HG02571 (cell line): ENCODE data around the gene AGTPBP1.

Experiments
- ATAC-seq: cut with Tn5 transposase; IDR thresholded peaks from one replicate; pipeline ENCODE4 v1.9.1; 2021; ENCODE audit warnings: mild to moderate bottlenecking, moderate library complexity; ENCODE audit not compliant: unreplicated experiment

Gene AGTPBP1

DNA sequence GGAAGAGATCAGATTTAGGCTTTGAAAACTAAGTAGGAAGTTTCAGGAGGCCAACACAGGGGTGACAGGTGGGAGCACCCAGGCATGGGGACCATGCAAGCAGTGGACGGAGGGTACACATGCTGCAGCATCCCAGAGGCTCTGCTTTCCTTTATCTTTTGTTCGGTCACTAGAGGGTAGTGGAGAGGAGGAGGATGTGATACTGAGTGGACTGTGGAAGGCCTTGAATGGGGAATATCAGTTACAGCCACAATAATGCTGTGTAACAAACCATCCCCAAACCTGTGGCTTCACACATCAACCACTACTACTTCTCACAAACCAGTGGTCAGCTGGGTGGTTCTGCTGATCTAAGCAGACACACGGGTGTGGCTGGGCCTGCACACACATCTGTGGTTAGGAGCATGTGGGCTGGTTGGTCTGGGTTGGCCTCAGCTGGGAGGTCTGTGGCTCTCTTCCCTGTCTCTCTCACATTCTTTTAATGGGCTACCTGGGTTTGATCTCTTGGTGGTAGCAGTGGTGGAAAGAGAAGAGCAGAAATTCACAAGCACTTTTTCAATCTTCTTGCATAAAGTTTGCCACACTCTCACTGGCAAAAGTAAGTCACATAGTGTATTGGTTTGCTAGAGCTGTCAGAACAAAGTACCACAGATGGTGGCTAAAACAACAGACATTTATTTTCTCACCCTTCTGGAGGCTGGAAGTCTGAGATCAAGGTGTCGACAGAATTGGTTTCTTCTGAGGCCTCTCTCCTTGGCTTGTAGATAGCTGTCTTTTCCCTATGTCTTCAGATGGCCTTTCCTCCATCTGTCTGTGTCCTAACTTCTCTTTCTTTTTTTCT is 238.7 kb downstream of the AGTPBP1 start:
- ATAC-seq: no peak

DNA sequence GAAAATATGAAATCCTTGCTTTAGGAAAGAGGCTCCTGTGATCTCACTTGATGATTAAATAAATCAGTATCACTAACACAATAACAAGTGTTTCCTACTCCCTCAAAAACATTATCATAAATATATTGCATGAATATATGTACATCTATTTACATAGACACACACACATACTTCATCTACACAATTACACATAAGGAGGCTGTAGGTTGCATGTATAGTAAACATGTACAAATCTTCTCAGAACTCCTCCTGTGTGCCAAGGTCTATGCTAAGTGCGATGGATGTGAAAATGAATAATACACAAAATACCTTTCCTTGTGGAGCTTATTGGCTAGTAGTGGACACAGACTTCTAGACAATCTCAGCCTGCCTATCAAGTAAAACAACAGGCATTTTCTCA is 239.9 kb downstream of the AGTPBP1 start:
- ATAC-seq: no peak

DNA sequence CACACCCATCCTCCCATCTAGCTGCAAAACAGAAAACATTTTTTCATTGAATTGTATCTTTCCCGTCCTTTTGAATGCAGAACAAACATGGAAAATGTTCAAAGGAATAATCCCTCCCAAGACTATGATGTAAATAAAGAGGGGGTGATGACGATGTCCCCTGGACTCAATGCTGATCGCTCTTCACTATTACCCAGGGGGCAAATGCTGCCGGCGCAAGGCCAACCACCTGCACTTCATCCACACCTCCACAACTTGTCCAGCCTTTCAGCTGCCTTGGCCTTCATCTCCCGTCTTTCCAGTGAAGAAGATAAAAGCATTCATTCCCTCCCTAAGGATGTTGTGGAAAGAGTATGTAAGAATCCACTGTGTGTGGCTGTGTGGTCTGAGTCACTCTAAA is 240.3 kb downstream of the AGTPBP1 start:
- ATAC-seq: no peak
